ENCODE results near the gene PPP1R14B. TPM values are rescaled to one million over a fixed set of nuclear protein-coding genes. Genes with fewer than 3 reads are reported as not detected.

The PPP1R14B gene
- total and polyA plus RNA-seq, 2 of the 13 experiments (the other 11 are each of a cell fraction or from before 2014, with no cell fraction given) = 110 to 148 TPM

DNA sequence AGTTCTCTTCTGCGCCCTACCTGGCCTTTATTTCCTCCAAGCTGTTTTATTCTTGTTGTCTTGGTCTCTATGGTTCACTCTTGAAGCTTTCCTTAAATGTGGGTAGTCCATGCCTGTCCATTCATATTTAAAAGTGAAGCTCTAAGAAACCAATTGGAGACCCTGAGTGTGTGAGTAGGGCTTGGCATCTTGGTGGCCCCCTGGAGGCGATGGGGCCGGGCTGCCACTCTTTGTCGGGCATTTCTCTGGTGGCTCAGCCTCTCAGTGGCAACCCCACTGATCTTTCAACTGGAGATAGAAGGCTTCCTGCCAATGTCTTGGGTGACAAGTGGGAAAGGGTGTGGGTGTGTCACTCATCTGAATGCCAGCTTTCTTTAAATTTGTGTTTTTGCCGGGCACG, 29.9 kb downstream of the PPP1R14B start:
- ChIA-PET POLR2A (interaction anchor here (0.7 to 2.1 kb wide), 2 partner anchors 25 to 31 kb away, joined by 5 read pairs; partner anchors contain the start of gene STIP1), CTCF (ENCODE audit: low intra/inter-chr PET ratio, low total read pairs) (no interaction called here)
- H3K36me3 ChIP-seq (replicated peaks in 1 of 2; ENCODE audit: control insufficient read depth in 1 of 2, insufficient read depth in 2 of 2, low read length in 2 of 2) = no peaks in the 10 kb centered on the region
- 87% methylated on average over 6 of the region's 6 CpGs for WGBS (ENCODE audit: low lambda C conversion rate)
- in situ Hi-C loops (cut with HindIII; ENCODE audit: extremely low pct_ligation_motif_present, low pct_unique_long_range_greater_than_20kb) = no loop called here
- no peak overlapping the region for H2AFZ ChIP-seq (ENCODE audit: low read length)
- no peak overlapping the region for H3K4me2 ChIP-seq (ENCODE audit: low read depth, low read length)
- FAIRE-seq (no peak), ATAC-seq (no peak), DNase-seq (ENCODE audit: low spot score) (no peak)
- no peak overlapping the region for H3K9ac ChIP-seq (ENCODE audit: insufficient read depth, low read depth, low read length)
- peaks cover 0 to 1% of the 10 kb centered on the region in 2 experiments; a peak in 1 of 5 replicates for H3K27me3 ChIP-seq (ENCODE audit: control insufficient read depth in 1 of 2, insufficient read depth in 2 of 2, low read length in 2 of 2)
- no peak overlapping the region for H3K4me3 ChIP-seq (replicated peaks in 1 of 3; ENCODE audit: insufficient read depth in 1 of 3, low read depth in 2 of 3, low read length in 3 of 3)
- H4K20me1 ChIP-seq (ENCODE audit: insufficient read depth, low read length) = no peaks in the 10 kb centered on the region
- H3K4me1 ChIP-seq (ENCODE audit: insufficient read depth, low read length) = peaks cover 32% of the 10 kb centered on the region
- H3K27ac ChIP-seq (ENCODE audit: extremely low read length, insufficient read depth, low read length) = no peak overlapping the region
- intact Hi-C loops (cut with micrococcal nuclease; ENCODE audit: unreplicated experiment) = no loop called here
- no TSS peak for BruUV-seq (replicated peaks)
- no peaks in the 10 kb centered on the region for H3K9me3 ChIP-seq (ENCODE audit: low read length)
- H3K79me2 ChIP-seq (ENCODE audit: insufficient read depth, low read length) = no peaks in the 10 kb centered on the region
- TF ChIP-seq, protein P1, sequence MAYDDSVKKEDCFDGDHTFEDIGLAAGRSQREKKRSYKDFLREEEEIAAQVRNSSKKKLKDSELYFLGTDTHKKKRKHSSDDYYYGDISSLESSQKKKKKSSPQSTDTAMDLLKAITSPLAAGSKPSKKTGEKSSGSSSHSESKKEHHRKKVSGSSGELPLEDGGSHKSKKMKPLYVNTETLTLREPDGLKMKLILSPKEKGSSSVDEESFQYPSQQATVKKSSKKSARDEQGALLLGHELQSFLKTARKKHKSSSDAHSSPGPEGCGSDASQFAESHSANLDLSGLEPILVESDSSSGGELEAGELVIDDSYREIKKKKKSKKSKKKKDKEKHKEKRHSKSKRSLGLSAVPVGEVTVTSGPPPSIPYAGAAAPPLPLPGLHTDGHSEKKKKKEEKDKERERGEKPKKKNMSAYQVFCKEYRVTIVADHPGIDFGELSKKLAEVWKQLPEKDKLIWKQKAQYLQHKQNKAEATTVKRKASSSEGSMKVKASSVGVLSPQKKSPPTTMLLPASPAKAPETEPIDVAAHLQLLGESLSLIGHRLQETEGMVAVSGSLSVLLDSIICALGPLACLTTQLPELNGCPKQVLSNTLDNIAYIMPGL (CRISPR knock-in tag; IDR thresholded peaks at IDR 0.05; ENCODE audit: borderline replicate concordance in 1 of 2, low read depth in 1 of 2) = no peak
- TF ChIP-seq, protein P2, sequence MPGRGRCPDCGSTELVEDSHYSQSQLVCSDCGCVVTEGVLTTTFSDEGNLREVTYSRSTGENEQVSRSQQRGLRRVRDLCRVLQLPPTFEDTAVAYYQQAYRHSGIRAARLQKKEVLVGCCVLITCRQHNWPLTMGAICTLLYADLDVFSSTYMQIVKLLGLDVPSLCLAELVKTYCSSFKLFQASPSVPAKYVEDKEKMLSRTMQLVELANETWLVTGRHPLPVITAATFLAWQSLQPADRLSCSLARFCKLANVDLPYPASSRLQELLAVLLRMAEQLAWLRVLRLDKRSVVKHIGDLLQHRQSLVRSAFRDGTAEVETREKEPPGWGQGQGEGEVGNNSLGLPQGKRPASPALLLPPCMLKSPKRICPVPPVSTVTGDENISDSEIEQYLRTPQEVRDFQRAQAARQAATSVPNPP (CRISPR knock-in tag; IDR thresholded peaks at IDR 0.05) = no peak
- TF ChIP-seq, protein P3, sequence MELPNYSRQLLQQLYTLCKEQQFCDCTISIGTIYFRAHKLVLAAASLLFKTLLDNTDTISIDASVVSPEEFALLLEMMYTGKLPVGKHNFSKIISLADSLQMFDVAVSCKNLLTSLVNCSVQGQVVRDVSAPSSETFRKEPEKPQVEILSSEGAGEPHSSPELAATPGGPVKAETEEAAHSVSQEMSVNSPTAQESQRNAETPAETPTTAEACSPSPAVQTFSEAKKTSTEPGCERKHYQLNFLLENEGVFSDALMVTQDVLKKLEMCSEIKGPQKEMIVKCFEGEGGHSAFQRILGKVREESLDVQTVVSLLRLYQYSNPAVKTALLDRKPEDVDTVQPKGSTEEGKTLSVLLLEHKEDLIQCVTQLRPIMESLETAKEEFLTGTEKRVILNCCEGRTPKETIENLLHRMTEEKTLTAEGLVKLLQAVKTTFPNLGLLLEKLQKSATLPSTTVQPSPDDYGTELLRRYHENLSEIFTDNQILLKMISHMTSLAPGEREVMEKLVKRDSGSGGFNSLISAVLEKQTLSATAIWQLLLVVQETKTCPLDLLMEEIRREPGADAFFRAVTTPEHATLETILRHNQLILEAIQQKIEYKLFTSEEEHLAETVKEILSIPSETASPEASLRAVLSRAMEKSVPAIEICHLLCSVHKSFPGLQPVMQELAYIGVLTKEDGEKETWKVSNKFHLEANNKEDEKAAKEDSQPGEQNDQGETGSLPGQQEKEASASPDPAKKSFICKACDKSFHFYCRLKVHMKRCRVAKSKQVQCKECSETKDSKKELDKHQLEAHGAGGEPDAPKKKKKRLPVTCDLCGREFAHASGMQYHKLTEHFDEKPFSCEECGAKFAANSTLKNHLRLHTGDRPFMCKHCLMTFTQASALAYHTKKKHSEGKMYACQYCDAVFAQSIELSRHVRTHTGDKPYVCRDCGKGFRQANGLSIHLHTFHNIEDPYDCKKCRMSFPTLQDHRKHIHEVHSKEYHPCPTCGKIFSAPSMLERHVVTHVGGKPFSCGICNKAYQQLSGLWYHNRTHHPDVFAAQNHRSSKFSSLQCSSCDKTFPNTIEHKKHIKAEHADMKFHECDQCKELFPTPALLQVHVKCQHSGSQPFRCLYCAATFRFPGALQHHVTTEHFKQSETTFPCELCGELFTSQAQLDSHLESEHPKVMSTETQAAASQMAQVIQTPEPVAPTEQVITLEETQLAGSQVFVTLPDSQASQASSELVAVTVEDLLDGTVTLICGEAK (IDR thresholded peaks at IDR 0.05) = no peak
- TF ChIP-seq, protein P3 (CRISPR knock-in tag; IDR thresholded peaks at IDR 0.05) = no peak
- TF ChIP-seq, protein P4, sequence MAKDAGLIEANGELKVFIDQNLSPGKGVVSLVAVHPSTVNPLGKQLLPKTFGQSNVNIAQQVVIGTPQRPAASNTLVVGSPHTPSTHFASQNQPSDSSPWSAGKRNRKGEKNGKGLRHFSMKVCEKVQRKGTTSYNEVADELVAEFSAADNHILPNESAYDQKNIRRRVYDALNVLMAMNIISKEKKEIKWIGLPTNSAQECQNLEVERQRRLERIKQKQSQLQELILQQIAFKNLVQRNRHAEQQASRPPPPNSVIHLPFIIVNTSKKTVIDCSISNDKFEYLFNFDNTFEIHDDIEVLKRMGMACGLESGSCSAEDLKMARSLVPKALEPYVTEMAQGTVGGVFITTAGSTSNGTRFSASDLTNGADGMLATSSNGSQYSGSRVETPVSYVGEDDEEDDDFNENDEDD (CRISPR knock-in tag; IDR thresholded peaks at IDR 0.05; ENCODE audit: borderline replicate concordance) = no peak
- TF ChIP-seq ZNF780A (CRISPR knock-in tag; IDR thresholded peaks at IDR 0.05) (no peak), SMAD9 (CRISPR knock-in tag; IDR thresholded peaks at IDR 0.05) (no peak)

Data from HepG2 (cell line).